Esophagus squamous epithelium (tissue), 5 donors: ENCODE measurements around the gene TNFRSF6B. TPM values are rescaled to one million over a fixed set of nuclear protein-coding genes. Genes with fewer than 3 reads are reported as not detected.

Experiments used
- DNase-seq: peaks from one replicate; lab custom pipeline; 2025; lab: John Stamatoyannopoulos, UW
- H3K27ac ChIP-seq, 4 donors: fragments of 200-600 bp; sonication (generic); one replicate each; pipeline ENCODE4 v1.5.1; 2016 to 2019; ENCODE audit warnings: mild to moderate bottlenecking in 1 of 4
- H3K27me3 ChIP-seq, 4 donors: fragments of 200-600 bp; sonication (generic); 1 replicate in 3 of 4; 2 replicates in 1 of 4; pipeline versions ENCODE4 v1.5.1 to v1.6.0; 2017 to 2021; ENCODE audit warnings: antibody characterized with exemption in 1 of 4
- H3K36me3 ChIP-seq, 3 donors: fragments of 200-600 bp; sonication (generic); one replicate each; pipeline ENCODE4 v1.5.1; 2016 to 2019
- H3K4me1 ChIP-seq, 3 donors: fragments of 200-600 bp; sonication (generic); one replicate each; pipeline ENCODE4 v1.5.1; 2017 to 2019
- H3K4me3 ChIP-seq, 4 donors: fragments of 200-600 bp; sonication (generic); 1 replicate in 3 of 4; 2 replicates in 1 of 4; pipeline ENCODE4 v1.5.1; 2016 to 2019; ENCODE audit warnings: mild to moderate bottlenecking in 2 of 4, moderate library complexity in 1 of 4
- H3K9me3 ChIP-seq, 3 donors: fragments of 200-600 bp; sonication (generic); one replicate each; pipeline ENCODE4 v1.5.1; 2016 to 2019
- POLR2A ChIP-seq, 4 donors: fragments of 450-650 bp; IDR thresholded peaks; one replicate each; pipeline ENCODE4 v1.6.1; 2017; ENCODE audit warnings: antibody characterized with exemption in 4 of 4, mild to moderate bottlenecking in 4 of 4, moderate library complexity in 3 of 4
- WGBS, 2 donors: methylation state at CpG; one replicate each; pipeline ENCODE4 v1.1.5; 2018; 5-methylcytosine and 5-hydroxymethylcytosine counted together
- intact Hi-C: fragments of 100-400 bp; cut with DNase I; formaldehyde crosslinking; loops from one replicate; pipeline ENCODE4 v1.15.0; 2022
- total RNA-seq, 4 donors: library from RNA; depleted of rRNA; stranded (reverse); fragments of >200 nt; gene quantifications; one replicate each; pipeline ENCODE4 v1.1.0, GENCODE V29; 2016
- TF ChIP-seq, protein P1 (sequence below), 6 experiments: fragments of 450-650 bp in 4 of 6; fragments of 200-600 bp in 2 of 6; sonication (generic) in 2 of 6; IDR thresholded peaks; one replicate each; pipeline ENCODE4 v1.5.1; 2016 to 2019; ENCODE audit warnings: antibody characterized with exemption in 6 of 6, mild to moderate bottlenecking in 4 of 6, moderate library complexity in 4 of 6
- donor health status: DM: yes; HTN: yes; CAD: no.

The TNFRSF6B gene
- total RNA-seq, 4 donors from 2014 or later: 2.5 to 15.2 (median 10.6) TPM

DNA sequence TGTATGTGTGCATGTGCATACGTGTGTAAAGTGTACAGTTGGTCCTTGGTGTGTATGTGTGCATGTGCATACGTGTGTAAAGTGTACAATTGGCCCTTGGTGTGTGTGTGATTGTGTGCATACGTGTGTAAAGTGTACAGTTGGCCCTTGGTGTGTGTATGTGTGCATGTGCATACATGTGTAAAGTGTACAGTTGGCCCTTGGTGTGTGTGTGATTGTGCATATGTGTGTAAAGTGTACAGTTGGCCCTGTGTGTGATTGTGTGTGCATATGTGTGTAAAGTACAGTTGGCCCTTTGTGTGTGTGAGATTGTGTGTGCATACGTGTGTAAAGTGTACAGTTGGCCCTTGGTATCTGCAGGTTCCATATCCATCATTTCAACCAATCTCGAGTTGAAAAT is 35.0 kb downstream of the TNFRSF6B start:
- Histone ChIP-seq H3K27ac (no peak overlapping the region), H3K4me3 (no peak overlapping the region), H3K36me3 (peaks cover 0 to 60% (median 15%) of the 10 kb centered on the region in 3 donors), H3K9me3 (no peaks in the 10 kb centered on the region), H3K27me3 (no peaks in the 10 kb centered on the region), H3K4me1 (peaks cover 6 to 26% (median 10%) of the 10 kb centered on the region in 3 donors)
- TF ChIP-seq, protein P1, sequence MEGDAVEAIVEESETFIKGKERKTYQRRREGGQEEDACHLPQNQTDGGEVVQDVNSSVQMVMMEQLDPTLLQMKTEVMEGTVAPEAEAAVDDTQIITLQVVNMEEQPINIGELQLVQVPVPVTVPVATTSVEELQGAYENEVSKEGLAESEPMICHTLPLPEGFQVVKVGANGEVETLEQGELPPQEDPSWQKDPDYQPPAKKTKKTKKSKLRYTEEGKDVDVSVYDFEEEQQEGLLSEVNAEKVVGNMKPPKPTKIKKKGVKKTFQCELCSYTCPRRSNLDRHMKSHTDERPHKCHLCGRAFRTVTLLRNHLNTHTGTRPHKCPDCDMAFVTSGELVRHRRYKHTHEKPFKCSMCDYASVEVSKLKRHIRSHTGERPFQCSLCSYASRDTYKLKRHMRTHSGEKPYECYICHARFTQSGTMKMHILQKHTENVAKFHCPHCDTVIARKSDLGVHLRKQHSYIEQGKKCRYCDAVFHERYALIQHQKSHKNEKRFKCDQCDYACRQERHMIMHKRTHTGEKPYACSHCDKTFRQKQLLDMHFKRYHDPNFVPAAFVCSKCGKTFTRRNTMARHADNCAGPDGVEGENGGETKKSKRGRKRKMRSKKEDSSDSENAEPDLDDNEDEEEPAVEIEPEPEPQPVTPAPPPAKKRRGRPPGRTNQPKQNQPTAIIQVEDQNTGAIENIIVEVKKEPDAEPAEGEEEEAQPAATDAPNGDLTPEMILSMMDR (IDR thresholded peaks at IDR 0.05): no peak
- TF ChIP-seq POLR2A (IDR thresholded peaks at IDR 0.05): no peak
- WGBS, 2 donors: 71 to 79% methylated on average over 5 of the region's 5 CpGs
- intact Hi-C loops: no loop called here
- no peak for DNase-seq

- peaks cover 0 to 56% (median 15%) of the 10 kb centered on the region in 3 donors for H3K36me3 ChIP-seq
- no peaks in the 10 kb centered on the region for H3K9me3 ChIP-seq
- H3K27ac ChIP-seq: no peak overlapping the region
- peaks cover 14 to 36% (median 20%) of the 10 kb centered on the region in 3 donors for H3K4me1 ChIP-seq
- H3K4me3 ChIP-seq: no peak overlapping the region
- DNase-seq: no peak
- WGBS, 2 donors: 85 to 86% methylated on average over 38 of the region's 38 CpGs
- intact Hi-C loops: no loop called here
- TF ChIP-seq POLR2A (IDR thresholded peaks at IDR 0.05): no peak
- TF ChIP-seq, protein P1 (IDR thresholded peaks at IDR 0.05): no peak
- no peaks in the 10 kb centered on the region for H3K27me3 ChIP-seq
These were observed 36.0 kb downstream of the TNFRSF6B start for GRCh38 chr20:63732118-63733095.

- intact Hi-C loops: no loop called here
- Histone ChIP-seq H3K27ac (no peak overlapping the region), H3K4me3 (no peak overlapping the region), H3K27me3 (no peaks in the 10 kb centered on the region), H3K4me1 (peaks cover 21 to 38% (median 28%) of the 10 kb centered on the region in 3 donors), H3K9me3 (no peaks in the 10 kb centered on the region), H3K36me3 (peaks cover 0 to 54% (median 15%) of the 10 kb centered on the region in 3 donors)
- no peak for TF ChIP-seq POLR2A (IDR thresholded peaks at IDR 0.05)
- TF ChIP-seq, protein P1 (IDR thresholded peaks at IDR 0.05): no peak
- DNase-seq: no peak
- WGBS, 2 donors: 90 to 100% methylated on average over 2 of the region's 13 CpGs
These were observed 36.7 kb downstream of the TNFRSF6B start for GRCh38 chr20:63733117-63733516.

DNA sequence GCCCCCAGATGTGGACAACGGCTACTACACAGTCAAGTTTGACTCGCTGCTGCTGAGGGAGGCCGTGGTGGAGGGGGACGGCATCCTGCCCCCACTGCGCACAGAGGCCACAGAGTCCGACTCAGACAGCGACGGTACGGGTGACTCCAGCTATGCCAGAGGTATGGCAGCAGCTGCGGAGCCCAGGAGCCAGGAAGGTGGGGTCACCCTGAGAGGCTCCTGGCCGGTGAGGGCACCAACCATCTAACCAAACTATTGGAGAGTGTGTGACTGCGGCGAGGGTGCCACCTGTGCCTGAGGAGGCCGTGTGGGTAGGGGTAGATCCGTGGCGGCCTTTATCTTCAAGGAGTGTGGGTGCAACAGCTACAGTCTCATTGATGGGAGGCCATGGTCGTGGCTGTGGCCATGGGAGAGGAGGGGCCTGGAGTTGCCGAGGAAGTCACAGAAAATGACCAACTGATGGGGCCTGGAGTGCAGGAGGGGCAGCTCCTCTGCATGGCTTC is 37.2 kb downstream of the TNFRSF6B start:
- no peak overlapping the region for H3K4me3 ChIP-seq
- intact Hi-C loops: no loop called here
- peaks cover 26 to 38% (median 28%) of the 10 kb centered on the region in 3 donors for H3K4me1 ChIP-seq
- no peak overlapping the region for H3K27ac ChIP-seq
- no peak for DNase-seq
- H3K9me3 ChIP-seq: no peaks in the 10 kb centered on the region
- peaks cover 0 to 49% (median 15%) of the 10 kb centered on the region in 3 donors for H3K36me3 ChIP-seq
- no peaks in the 10 kb centered on the region for H3K27me3 ChIP-seq
- 50 to 90% methylated on average over 1 to 9 of the region's 18 CpGs for WGBS, 2 donors
- TF ChIP-seq POLR2A (IDR thresholded peaks at IDR 0.05): no peak
- TF ChIP-seq, protein P1 (IDR thresholded peaks at IDR 0.05): no peak
